K562 (cell line): ENCODE data around the gene CD99L2. TPM values are rescaled to one million over a fixed set of nuclear protein-coding genes. Genes with fewer than 3 reads are reported as not detected.

Experiments used
- DDX20 ChIP-seq: fragments of 450-650 bp; IDR thresholded peaks from 2 replicates; pipeline ENCODE4 v1.6.1; 2016; ENCODE audit warnings: missing genetic modification characterization, low read depth, mild to moderate bottlenecking, missing compliant biosample characterization, moderate library complexity
- NFXL1 ChIP-seq: fragments of 450-650 bp; formaldehyde crosslinking; IDR thresholded peaks from 2 replicates; pipeline ENCODE4 v1.4.0; 2021; ENCODE audit warnings: mild to moderate bottlenecking
- NR2C2 ChIP-seq, 2 experiments: fragments of 200-800 bp in 1 of 2; sonication (Bioruptor generic) in 1 of 2; sonication (generic) in 1 of 2; formaldehyde crosslinking in 1 of 2; IDR thresholded peaks; 2 replicates each; pipeline versions ENCODE4 v1.6.1 to v1.8.0; 2016 to 2022; ENCODE audit warnings: mild to moderate bottlenecking in 1 of 2, missing compliant biosample characterization in 1 of 2, missing genetic modification characterization in 1 of 2, missing genetic modification reagents in 1 of 2
- NRF1 ChIP-seq, 2 experiments: fragments of 450-650 bp; IDR thresholded peaks in 1 of 2; conservative IDR thresholded peaks in 1 of 2; 2 replicates each; pipeline ENCODE4 v1.6.1; 2014; ENCODE audit warnings: mild to moderate bottlenecking in 2 of 2
- PHF8 ChIP-seq: fragments of 200-600 bp; sonication (generic); IDR thresholded peaks from 2 replicates; pipeline ENCODE4 v1.6.1; 2012; ENCODE audit warnings: mixed run types, mild to moderate bottlenecking, inconsistent platforms, low read length, moderate library complexity, borderline replicate concordance
- RB1 ChIP-seq: fragments of 450-650 bp; IDR thresholded peaks from 2 replicates; pipeline ENCODE4 v1.6.1; 2017; ENCODE audit warnings: low read depth, mild to moderate bottlenecking
- RBM25 ChIP-seq: fragments of 200-400 bp; formaldehyde crosslinking; IDR thresholded peaks from 2 replicates; pipeline ENCODE4 v1.6.1; 2018; ENCODE audit warnings: low read length, low read depth, moderate library complexity; ENCODE audit not compliant: severe bottlenecking
- TEAD1 ChIP-seq, 2 experiments: fragments of 450-650 bp in 1 of 2; sonication (generic) in 1 of 2; formaldehyde crosslinking; IDR thresholded peaks; 2 replicates each; pipeline versions ENCODE4 v1.4.0 to v1.8.0; 2020 to 2022; ENCODE audit warnings: mild to moderate bottlenecking in 2 of 2, missing genetic modification reagents in 1 of 2
- ZNF592 ChIP-seq: fragments of 450-650 bp; IDR thresholded peaks from 2 replicates; pipeline ENCODE4 v1.6.1; 2017; ENCODE audit warnings: antibody characterized with exemption, mild to moderate bottlenecking
- polyA plus RNA-seq, 8 experiments: library from polyadenylated mRNA; depleted of rRNA in 4 of 8; stranded (reverse) in 5 of 8; unstranded in 3 of 8; fragments of >200 nt; fragmentation: Nextera tagmentation in 2 of 8; fragmentation: Illumina TruSeq in 1 of 8; extraction: Ambion mirVana in 2 of 8; extraction: Trizol in 1 of 8; gene quantifications; 2 replicates each; pipeline versions ENCODE4 v1.2.1 to v1.2.3, GENCODE V29; 2011 to 2014; ENCODE audit warnings: inconsistent platforms in 1 of 8, missing spikeins in 1 of 8
- total RNA-seq, 7 experiments: library from RNA; depleted of rRNA in 6 of 7; stranded (reverse); fragments of >200 nt in 6 of 7; fragmentation: Illumina TruSeq in 2 of 7; extraction: Trizol in 2 of 7; gene quantifications; 2 replicates each; pipeline versions ENCODE4 v1.2.1 to v1.2.3, GENCODE V29; 2011 to 2021; ENCODE audit warnings: low replicate concordance in 1 of 7
- TF ChIP-seq, protein P1 (sequence below): fragments of 200-600 bp; sonication (generic); IDR thresholded peaks from one replicate; pipeline ENCODE4 v1.6.1; 2012; ENCODE audit warnings: mild to moderate bottlenecking, low read depth, low read length, inconsistent platforms

Gene CD99L2
- total and polyA plus RNA-seq, 9 of the 15 experiments (the other 6 are each of a cell fraction or from before 2014, with no cell fraction given) = 0.76 to 19.0 (median 11.9) TPM

DNA sequence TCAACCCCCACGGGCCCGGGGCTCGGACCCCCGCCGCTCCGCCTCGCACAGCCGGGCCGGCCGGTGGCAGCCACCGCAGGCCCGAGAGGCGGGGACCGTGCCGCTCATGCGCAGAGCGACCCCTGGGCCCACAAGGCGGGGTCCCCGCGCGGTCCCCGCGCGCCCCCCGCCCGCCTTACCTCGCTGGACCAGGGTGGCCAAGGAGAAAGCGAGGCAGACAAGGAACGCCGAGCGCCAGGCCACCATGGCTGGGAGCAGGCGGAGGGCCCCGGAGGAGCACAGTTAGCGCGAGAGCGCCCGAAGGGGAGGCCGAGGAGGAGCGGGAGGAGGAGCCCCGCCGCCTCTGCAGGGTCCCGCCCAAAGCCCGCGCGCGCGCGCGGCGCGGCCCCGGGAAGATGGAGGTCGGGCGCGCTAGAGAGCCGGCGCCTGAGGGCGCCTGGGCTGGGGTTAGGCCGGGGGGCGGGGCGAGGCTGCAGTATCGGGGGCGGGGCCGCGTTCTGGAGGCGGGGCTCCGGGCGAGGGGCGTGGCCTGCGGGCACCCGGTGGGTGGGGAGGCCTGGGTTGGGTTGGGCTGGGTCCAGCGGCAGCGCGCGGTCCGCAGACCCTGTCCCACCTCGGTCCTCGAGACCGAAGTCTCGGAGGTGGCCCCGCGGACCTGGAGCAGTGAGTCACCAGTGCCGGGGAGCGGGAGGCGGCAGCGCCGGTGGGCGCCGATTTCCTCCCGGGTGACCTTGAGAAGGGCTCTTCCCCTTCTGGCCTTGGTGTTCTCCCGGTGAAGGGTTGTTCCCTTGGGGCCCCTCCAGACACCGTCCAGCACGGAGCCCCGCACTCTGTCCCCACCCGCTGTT lies at the start of gene CD99L2 (continued):
- TF ChIP-seq DDX20 (no peak), ZNF592 (peak; percentile 32; the same call in 1 of the 2 replicates), NR2C2 (CRISPR knock-in tag; IDR thresholded peaks at IDR 0.05) (no peak), NR2C2 (tag; IDR thresholded peaks at IDR 0.05) (no peak), PHF8 (peak; percentile 89; the same call in 1 of the 2 replicates), NFXL1 (CRISPR knock-in tag) (no peak), RB1 (peak; percentile 54; the same call in 1 of the 2 replicates), NRF1 (conservative IDR thresholded peaks at IDR 0.05 in 1 of 2, IDR thresholded peaks at IDR 0.05 in 1 of 2) (peak; percentile 91 to 92), TEAD1 (CRISPR knock-in tag; IDR thresholded peaks at IDR 0.05) (0 out of 4 replicates have a peak, but pooled peaks of 1 of the 2 experiments have one; percentile 36), RBM25 (peak; percentile 44)
- TF ChIP-seq, protein P1, sequence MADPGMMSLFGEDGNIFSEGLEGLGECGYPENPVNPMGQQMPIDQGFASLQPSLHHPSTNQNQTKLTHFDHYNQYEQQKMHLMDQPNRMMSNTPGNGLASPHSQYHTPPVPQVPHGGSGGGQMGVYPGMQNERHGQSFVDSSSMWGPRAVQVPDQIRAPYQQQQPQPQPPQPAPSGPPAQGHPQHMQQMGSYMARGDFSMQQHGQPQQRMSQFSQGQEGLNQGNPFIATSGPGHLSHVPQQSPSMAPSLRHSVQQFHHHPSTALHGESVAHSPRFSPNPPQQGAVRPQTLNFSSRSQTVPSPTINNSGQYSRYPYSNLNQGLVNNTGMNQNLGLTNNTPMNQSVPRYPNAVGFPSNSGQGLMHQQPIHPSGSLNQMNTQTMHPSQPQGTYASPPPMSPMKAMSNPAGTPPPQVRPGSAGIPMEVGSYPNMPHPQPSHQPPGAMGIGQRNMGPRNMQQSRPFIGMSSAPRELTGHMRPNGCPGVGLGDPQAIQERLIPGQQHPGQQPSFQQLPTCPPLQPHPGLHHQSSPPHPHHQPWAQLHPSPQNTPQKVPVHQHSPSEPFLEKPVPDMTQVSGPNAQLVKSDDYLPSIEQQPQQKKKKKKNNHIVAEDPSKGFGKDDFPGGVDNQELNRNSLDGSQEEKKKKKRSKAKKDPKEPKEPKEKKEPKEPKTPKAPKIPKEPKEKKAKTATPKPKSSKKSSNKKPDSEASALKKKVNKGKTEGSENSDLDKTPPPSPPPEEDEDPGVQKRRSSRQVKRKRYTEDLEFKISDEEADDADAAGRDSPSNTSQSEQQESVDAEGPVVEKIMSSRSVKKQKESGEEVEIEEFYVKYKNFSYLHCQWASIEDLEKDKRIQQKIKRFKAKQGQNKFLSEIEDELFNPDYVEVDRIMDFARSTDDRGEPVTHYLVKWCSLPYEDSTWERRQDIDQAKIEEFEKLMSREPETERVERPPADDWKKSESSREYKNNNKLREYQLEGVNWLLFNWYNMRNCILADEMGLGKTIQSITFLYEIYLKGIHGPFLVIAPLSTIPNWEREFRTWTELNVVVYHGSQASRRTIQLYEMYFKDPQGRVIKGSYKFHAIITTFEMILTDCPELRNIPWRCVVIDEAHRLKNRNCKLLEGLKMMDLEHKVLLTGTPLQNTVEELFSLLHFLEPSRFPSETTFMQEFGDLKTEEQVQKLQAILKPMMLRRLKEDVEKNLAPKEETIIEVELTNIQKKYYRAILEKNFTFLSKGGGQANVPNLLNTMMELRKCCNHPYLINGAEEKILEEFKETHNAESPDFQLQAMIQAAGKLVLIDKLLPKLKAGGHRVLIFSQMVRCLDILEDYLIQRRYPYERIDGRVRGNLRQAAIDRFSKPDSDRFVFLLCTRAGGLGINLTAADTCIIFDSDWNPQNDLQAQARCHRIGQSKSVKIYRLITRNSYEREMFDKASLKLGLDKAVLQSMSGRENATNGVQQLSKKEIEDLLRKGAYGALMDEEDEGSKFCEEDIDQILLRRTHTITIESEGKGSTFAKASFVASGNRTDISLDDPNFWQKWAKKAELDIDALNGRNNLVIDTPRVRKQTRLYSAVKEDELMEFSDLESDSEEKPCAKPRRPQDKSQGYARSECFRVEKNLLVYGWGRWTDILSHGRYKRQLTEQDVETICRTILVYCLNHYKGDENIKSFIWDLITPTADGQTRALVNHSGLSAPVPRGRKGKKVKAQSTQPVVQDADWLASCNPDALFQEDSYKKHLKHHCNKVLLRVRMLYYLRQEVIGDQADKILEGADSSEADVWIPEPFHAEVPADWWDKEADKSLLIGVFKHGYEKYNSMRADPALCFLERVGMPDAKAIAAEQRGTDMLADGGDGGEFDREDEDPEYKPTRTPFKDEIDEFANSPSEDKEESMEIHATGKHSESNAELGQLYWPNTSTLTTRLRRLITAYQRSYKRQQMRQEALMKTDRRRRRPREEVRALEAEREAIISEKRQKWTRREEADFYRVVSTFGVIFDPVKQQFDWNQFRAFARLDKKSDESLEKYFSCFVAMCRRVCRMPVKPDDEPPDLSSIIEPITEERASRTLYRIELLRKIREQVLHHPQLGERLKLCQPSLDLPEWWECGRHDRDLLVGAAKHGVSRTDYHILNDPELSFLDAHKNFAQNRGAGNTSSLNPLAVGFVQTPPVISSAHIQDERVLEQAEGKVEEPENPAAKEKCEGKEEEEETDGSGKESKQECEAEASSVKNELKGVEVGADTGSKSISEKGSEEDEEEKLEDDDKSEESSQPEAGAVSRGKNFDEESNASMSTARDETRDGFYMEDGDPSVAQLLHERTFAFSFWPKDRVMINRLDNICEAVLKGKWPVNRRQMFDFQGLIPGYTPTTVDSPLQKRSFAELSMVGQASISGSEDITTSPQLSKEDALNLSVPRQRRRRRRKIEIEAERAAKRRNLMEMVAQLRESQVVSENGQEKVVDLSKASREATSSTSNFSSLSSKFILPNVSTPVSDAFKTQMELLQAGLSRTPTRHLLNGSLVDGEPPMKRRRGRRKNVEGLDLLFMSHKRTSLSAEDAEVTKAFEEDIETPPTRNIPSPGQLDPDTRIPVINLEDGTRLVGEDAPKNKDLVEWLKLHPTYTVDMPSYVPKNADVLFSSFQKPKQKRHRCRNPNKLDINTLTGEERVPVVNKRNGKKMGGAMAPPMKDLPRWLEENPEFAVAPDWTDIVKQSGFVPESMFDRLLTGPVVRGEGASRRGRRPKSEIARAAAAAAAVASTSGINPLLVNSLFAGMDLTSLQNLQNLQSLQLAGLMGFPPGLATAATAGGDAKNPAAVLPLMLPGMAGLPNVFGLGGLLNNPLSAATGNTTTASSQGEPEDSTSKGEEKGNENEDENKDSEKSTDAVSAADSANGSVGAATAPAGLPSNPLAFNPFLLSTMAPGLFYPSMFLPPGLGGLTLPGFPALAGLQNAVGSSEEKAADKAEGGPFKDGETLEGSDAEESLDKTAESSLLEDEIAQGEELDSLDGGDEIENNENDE = no peak
